ENCODE measurements around the gene DBF4B.
"Not testable (repeated sequence)": the region's sequence is repeated elsewhere in the genome, so short reads cannot be mapped to it uniquely, and the experiment has no call there.

DBF4B gene

GRCh38 chr17:44736551-44737240 lies 28.2 kb downstream of the DBF4B start:
- DNase-seq: no peak

- DNase-seq: no peak
These were observed 29.9 kb downstream of the DBF4B start for GRCh38 chr17:44738214-44738906.

GRCh38 chr17:44741316-44741715 lies 32.9 kb downstream of the DBF4B start:
- DNase-seq: no peak

- no peak for DNase-seq
These were observed 36.8 kb downstream of the DBF4B start for GRCh38 chr17:44745301-44745700.

GRCh38 chr17:44745738-44746137 lies 37.3 kb downstream of the DBF4B start:
- not testable (repeated sequence) for DNase-seq

GRCh38 chr17:44747566-44747965 lies 39.1 kb downstream of the DBF4B start:
- DNase-seq: no peak

- no peak for DNase-seq
These were observed 40.9 kb downstream of the DBF4B start for GRCh38 chr17:44749076-44749979.

GRCh38 chr17:44749980-44750318 lies 41.5 kb downstream of the DBF4B start:
- DNase-seq: no peak

GRCh38 chr17:44751331-44751730 lies 42.9 kb downstream of the DBF4B start:
- no peak for DNase-seq

- DNase-seq: no peak
These were observed 43.3 kb downstream of the DBF4B start for GRCh38 chr17:44751806-44752205.

- no peak for DNase-seq
These were observed 44.7 kb downstream of the DBF4B start for GRCh38 chr17:44752953-44753861.

GRCh38 chr17:44754276-44754675 lies 45.8 kb downstream of the DBF4B start:
- DNase-seq: no peak

GRCh38 chr17:44755180-44755579 lies 46.7 kb downstream of the DBF4B start:
- DNase-seq: not testable (repeated sequence)

- no peak for DNase-seq
These were observed 48.8 kb downstream of the DBF4B start for GRCh38 chr17:44757045-44757917.

GRCh38 chr17:44757918-44758413 lies 49.5 kb downstream of the DBF4B start:
- no peak for DNase-seq

GRCh38 chr17:44758414-44759085 lies 50.1 kb downstream of the DBF4B start, which contains the start of gene ADAM11:
Gene ADAM11, plus strand, starts transcription at chr17:44758988. Its CDS starts 212 bp downstream, at chr17:44759200.
- DNase-seq: no peak

- DNase-seq: no peak
These were observed 50.8 kb downstream of the DBF4B start for GRCh38 chr17:44759086-44759915.

GRCh38 chr17:44759916-44760243 lies 51.4 kb downstream of the DBF4B start:
- no peak for DNase-seq

- DNase-seq: no peak
These were observed 52.2 kb downstream of the DBF4B start for GRCh38 chr17:44760474-44761308.

Data from T1000 (cell line).